MV-4-11 (cell line): Measurements from ENCODE around the gene VCL.
"Not testable (repeated sequence)": the region's sequence is repeated elsewhere in the genome, so short reads cannot be mapped to it uniquely, and the experiment has no call there.

Source experiments
- DNase-seq: peaks from one replicate; lab custom pipeline; 2025; lab: John Stamatoyannopoulos, UW

The VCL gene

GRCh38 chr10:73997787-73998622 is at the start of gene VCL:
Gene VCL, plus strand, starts transcription at chr10:73998116. Its CDS starts 92 bp downstream, at chr10:73998208.
- DNase-seq = peak; percentile 90

GRCh38 chr10:73948947-73949633 is 48.8 kb upstream of the VCL start:
- no peak for DNase-seq

- DNase-seq = no peak
Measured at GRCh38 chr10:73950155-73950948, 47.6 kb upstream of the VCL start.

GRCh38 chr10:73953665-73954064 is 44.3 kb upstream of the VCL start:
- DNase-seq = peak; percentile 98

- no peak for DNase-seq
Measured at GRCh38 chr10:73954737-73955136, 43.2 kb upstream of the VCL start.

GRCh38 chr10:73955719-73956118 is 42.2 kb upstream of the VCL start:
- no peak for DNase-seq

- DNase-seq = peak; percentile 98
Measured at GRCh38 chr10:73956476-73957359, 41.2 kb upstream of the VCL start.

- peak; percentile 66 for DNase-seq
Measured at GRCh38 chr10:73959484-73960243, 38.3 kb upstream of the VCL start.

GRCh38 chr10:73962386-73962785 is 35.5 kb upstream of the VCL start:
- no peak for DNase-seq

GRCh38 chr10:73963533-73963932 is 34.4 kb upstream of the VCL start:
- DNase-seq = not testable (repeated sequence)

GRCh38 chr10:73964743-73965142 is 33.2 kb upstream of the VCL start:
- DNase-seq = no peak

- not testable (repeated sequence) for DNase-seq
Measured at GRCh38 chr10:73965267-73965889, 32.5 kb upstream of the VCL start.

- peak; percentile 40 for DNase-seq
Measured at GRCh38 chr10:73965890-73966768, 31.8 kb upstream of the VCL start.

- DNase-seq = no peak
Measured at GRCh38 chr10:73967022-73967429, 30.9 kb upstream of the VCL start.

GRCh38 chr10:73967544-73967943 is 30.4 kb upstream of the VCL start:
- no peak for DNase-seq

GRCh38 chr10:73968098-73968521 is 29.8 kb upstream of the VCL start:
- no peak for DNase-seq

GRCh38 chr10:73969224-73969841 is 28.6 kb upstream of the VCL start:
- DNase-seq = peak; percentile 89

GRCh38 chr10:73970845-73971244 is 27.1 kb upstream of the VCL start:
- no peak for DNase-seq
